HEK293 (cell line): ENCODE results near the gene UQCC2.

Experiments
- MZF1 ChIP-seq: fragments of 450-650 bp; formaldehyde crosslinking; IDR thresholded peaks from 2 replicates; pipeline ENCODE4 v1.5.1; 2017; ENCODE audit warnings: missing biosample characterization, missing genetic modification characterization, borderline replicate concordance
- ZBTB8A ChIP-seq: fragments of 450-650 bp; formaldehyde crosslinking; IDR thresholded peaks from 2 replicates; pipeline ENCODE4 v1.5.1; 2016; ENCODE audit warnings: missing biosample characterization, missing genetic modification characterization
- ZNF175 ChIP-seq: fragments of 450-650 bp; formaldehyde crosslinking; IDR thresholded peaks from 2 replicates; pipeline ENCODE4 v1.5.1; 2016; ENCODE audit warnings: missing biosample characterization, missing genetic modification characterization
- ZNF37A ChIP-seq: fragments of 450-650 bp; IDR thresholded peaks from 2 replicates; pipeline ENCODE4 v1.5.1; 2018; ENCODE audit warnings: missing biosample characterization, missing genetic modification characterization
- ZNF777 ChIP-seq: fragments of 450-650 bp; formaldehyde crosslinking; IDR thresholded peaks from 2 replicates; pipeline ENCODE4 v1.5.1; 2017; ENCODE audit warnings: missing biosample characterization, missing genetic modification characterization, borderline replicate concordance
- TF ChIP-seq, protein P1 (sequence below): fragments of 450-650 bp; formaldehyde crosslinking; IDR thresholded peaks from 2 replicates; pipeline ENCODE4 v1.5.1; 2016; ENCODE audit warnings: missing biosample characterization, missing genetic modification characterization
- TF ChIP-seq, protein P2 (sequence below): fragments of 450-650 bp; formaldehyde crosslinking; IDR thresholded peaks from 2 replicates; pipeline ENCODE4 v1.5.1; 2016; ENCODE audit warnings: missing biosample characterization, missing genetic modification characterization
- TF ChIP-seq, protein P3 (sequence below): fragments of 450-650 bp; formaldehyde crosslinking; IDR thresholded peaks from 2 replicates; pipeline ENCODE4 v1.5.1; 2016; ENCODE audit warnings: missing biosample characterization, missing genetic modification characterization
- TF ChIP-seq, protein P4 (sequence below): fragments of 450-650 bp; formaldehyde crosslinking; IDR thresholded peaks from 2 replicates; pipeline ENCODE4 v1.5.1; 2016; ENCODE audit warnings: missing biosample characterization, missing genetic modification characterization, borderline replicate concordance
- TF ChIP-seq, protein P5 (sequence below): fragments of 450-650 bp; formaldehyde crosslinking; IDR thresholded peaks from 2 replicates; pipeline ENCODE4 v1.5.1; 2016; ENCODE audit warnings: missing biosample characterization, missing genetic modification characterization
- TF ChIP-seq, protein P6 (sequence below): fragments of 450-650 bp; formaldehyde crosslinking; IDR thresholded peaks from 2 replicates; pipeline ENCODE4 v1.5.1; 2016; ENCODE audit warnings: missing biosample characterization, missing genetic modification characterization

DNA sequence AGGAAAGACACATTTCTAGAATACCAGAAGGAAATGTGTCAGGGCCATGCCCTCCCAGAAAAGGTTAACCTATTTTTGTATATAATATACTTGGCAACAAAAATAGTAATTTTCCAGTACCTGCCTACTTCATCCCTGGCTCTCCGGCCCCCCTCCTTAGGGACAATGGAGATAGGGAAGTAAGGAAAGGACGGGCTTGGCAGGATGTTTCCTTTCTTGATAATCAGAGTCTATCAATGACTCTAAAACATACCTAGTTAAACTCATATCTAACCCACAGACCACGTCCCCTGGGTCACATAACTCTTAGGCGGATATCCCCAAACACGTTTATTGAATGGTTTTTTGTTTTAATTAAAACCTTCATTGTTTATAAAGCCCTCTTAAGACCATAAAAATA lies 11.8 kb downstream of the UQCC2 start:
- TF ChIP-seq, protein P1, sequence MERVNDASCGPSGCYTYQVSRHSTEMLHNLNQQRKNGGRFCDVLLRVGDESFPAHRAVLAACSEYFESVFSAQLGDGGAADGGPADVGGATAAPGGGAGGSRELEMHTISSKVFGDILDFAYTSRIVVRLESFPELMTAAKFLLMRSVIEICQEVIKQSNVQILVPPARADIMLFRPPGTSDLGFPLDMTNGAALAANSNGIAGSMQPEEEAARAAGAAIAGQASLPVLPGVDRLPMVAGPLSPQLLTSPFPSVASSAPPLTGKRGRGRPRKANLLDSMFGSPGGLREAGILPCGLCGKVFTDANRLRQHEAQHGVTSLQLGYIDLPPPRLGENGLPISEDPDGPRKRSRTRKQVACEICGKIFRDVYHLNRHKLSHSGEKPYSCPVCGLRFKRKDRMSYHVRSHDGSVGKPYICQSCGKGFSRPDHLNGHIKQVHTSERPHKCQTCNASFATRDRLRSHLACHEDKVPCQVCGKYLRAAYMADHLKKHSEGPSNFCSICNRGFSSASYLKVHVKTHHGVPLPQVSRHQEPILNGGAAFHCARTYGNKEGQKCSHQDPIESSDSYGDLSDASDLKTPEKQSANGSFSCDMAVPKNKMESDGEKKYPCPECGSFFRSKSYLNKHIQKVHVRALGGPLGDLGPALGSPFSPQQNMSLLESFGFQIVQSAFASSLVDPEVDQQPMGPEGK (tag by site-specific recombination), result no peak
- TF ChIP-seq, protein P2, sequence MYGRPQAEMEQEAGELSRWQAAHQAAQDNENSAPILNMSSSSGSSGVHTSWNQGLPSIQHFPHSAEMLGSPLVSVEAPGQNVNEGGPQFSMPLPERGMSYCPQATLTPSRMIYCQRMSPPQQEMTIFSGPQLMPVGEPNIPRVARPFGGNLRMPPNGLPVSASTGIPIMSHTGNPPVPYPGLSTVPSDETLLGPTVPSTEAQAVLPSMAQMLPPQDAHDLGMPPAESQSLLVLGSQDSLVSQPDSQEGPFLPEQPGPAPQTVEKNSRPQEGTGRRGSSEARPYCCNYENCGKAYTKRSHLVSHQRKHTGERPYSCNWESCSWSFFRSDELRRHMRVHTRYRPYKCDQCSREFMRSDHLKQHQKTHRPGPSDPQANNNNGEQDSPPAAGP (tag by site-specific recombination), result no peak
- TF ChIP-seq, protein P3, sequence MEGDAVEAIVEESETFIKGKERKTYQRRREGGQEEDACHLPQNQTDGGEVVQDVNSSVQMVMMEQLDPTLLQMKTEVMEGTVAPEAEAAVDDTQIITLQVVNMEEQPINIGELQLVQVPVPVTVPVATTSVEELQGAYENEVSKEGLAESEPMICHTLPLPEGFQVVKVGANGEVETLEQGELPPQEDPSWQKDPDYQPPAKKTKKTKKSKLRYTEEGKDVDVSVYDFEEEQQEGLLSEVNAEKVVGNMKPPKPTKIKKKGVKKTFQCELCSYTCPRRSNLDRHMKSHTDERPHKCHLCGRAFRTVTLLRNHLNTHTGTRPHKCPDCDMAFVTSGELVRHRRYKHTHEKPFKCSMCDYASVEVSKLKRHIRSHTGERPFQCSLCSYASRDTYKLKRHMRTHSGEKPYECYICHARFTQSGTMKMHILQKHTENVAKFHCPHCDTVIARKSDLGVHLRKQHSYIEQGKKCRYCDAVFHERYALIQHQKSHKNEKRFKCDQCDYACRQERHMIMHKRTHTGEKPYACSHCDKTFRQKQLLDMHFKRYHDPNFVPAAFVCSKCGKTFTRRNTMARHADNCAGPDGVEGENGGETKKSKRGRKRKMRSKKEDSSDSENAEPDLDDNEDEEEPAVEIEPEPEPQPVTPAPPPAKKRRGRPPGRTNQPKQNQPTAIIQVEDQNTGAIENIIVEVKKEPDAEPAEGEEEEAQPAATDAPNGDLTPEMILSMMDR, result no peak
- TF ChIP-seq, protein P4, sequence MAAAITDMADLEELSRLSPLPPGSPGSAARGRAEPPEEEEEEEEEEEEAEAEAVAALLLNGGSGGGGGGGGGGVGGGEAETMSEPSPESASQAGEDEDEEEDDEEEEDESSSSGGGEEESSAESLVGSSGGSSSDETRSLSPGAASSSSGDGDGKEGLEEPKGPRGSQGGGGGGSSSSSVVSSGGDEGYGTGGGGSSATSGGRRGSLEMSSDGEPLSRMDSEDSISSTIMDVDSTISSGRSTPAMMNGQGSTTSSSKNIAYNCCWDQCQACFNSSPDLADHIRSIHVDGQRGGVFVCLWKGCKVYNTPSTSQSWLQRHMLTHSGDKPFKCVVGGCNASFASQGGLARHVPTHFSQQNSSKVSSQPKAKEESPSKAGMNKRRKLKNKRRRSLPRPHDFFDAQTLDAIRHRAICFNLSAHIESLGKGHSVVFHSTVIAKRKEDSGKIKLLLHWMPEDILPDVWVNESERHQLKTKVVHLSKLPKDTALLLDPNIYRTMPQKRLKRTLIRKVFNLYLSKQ (tag by site-specific recombination), result no peak
- TF ChIP-seq, protein P5, sequence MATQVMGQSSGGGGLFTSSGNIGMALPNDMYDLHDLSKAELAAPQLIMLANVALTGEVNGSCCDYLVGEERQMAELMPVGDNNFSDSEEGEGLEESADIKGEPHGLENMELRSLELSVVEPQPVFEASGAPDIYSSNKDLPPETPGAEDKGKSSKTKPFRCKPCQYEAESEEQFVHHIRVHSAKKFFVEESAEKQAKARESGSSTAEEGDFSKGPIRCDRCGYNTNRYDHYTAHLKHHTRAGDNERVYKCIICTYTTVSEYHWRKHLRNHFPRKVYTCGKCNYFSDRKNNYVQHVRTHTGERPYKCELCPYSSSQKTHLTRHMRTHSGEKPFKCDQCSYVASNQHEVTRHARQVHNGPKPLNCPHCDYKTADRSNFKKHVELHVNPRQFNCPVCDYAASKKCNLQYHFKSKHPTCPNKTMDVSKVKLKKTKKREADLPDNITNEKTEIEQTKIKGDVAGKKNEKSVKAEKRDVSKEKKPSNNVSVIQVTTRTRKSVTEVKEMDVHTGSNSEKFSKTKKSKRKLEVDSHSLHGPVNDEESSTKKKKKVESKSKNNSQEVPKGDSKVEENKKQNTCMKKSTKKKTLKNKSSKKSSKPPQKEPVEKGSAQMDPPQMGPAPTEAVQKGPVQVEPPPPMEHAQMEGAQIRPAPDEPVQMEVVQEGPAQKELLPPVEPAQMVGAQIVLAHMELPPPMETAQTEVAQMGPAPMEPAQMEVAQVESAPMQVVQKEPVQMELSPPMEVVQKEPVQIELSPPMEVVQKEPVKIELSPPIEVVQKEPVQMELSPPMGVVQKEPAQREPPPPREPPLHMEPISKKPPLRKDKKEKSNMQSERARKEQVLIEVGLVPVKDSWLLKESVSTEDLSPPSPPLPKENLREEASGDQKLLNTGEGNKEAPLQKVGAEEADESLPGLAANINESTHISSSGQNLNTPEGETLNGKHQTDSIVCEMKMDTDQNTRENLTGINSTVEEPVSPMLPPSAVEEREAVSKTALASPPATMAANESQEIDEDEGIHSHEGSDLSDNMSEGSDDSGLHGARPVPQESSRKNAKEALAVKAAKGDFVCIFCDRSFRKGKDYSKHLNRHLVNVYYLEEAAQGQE (tag by site-specific recombination), result no peak
- no peak for TF ChIP-seq ZBTB8A
- TF ChIP-seq ZNF777 (tag by site-specific recombination), result no peak
- no peak for TF ChIP-seq MZF1 (tag by site-specific recombination)
- TF ChIP-seq, protein P6, sequence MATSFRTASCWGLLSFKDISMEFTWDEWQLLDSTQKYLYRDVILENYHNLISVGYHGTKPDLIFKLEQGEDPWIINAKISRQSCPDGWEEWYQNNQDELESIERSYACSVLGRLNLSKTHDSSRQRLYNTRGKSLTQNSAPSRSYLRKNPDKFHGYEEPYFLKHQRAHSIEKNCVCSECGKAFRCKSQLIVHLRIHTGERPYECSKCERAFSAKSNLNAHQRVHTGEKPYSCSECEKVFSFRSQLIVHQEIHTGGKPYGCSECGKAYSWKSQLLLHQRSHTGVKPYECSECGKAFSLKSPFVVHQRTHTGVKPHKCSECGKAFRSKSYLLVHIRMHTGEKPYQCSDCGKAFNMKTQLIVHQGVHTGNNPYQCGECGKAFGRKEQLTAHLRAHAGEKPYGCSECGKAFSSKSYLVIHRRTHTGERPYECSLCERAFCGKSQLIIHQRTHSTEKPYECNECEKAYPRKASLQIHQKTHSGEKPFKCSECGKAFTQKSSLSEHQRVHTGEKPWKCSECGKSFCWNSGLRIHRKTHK, result no peak
- no peak for TF ChIP-seq ZNF175 (tag by site-specific recombination)
- no peak for TF ChIP-seq ZNF37A (tag by site-specific recombination)
